Lower lobe of right lung (tissue), 2 donors: ENCODE measurements around the gene ATRN. TPM values are rescaled to one million over a fixed set of nuclear protein-coding genes. Genes with fewer than 3 reads are reported as not detected.

Experiments
- ATAC-seq, 2 donors: fragments of 200-7000 bp; cut with Tn5 transposase; one replicate each; pipeline ENCODE4 v1.9.1; 2020 to 2022; ENCODE audit warnings: mild to moderate bottlenecking in 2 of 2, moderate library complexity in 2 of 2
- DNase-seq: peaks from one replicate; pipeline ENCODE4 v3.0.0-alpha.2; 2020
- H3K27ac ChIP-seq: fragments of 200-600 bp; one replicate; pipeline ENCODE4 v1.8.0; 2022
- H3K27me3 ChIP-seq: fragments of 200-600 bp; one replicate; pipeline ENCODE4 v1.8.0; 2022; ENCODE audit warnings: low read depth
- H3K36me3 ChIP-seq: fragments of 200-600 bp; one replicate; pipeline ENCODE4 v1.8.0; 2022; ENCODE audit warnings: mild to moderate bottlenecking
- H3K4me1 ChIP-seq: fragments of 200-600 bp; one replicate; pipeline ENCODE4 v1.8.0; 2022
- H3K4me3 ChIP-seq: fragments of 200-600 bp; one replicate; pipeline ENCODE4 v1.8.0; 2022; ENCODE audit warnings: mild to moderate bottlenecking
- H3K9me3 ChIP-seq: fragments of 200-600 bp; one replicate; pipeline ENCODE4 v1.8.0; 2022
- CTCF ChIP-seq: fragments of 200-600 bp; IDR thresholded peaks from one replicate; pipeline ENCODE4 v1.8.0; 2022; ENCODE audit warnings: antibody characterized with exemption, mild to moderate bottlenecking
- intact Hi-C: fragments of 100-400 bp; cut with DNase I; formaldehyde crosslinking; loops from one replicate; pipeline ENCODE4 v1.11.0; 2022
- total RNA-seq: library from RNA; stranded (reverse); fragmentation: NEBNext Ultra II Directional; extraction: Animal tissue kit (Norgen Biotek cat#: 25700); gene quantifications from one replicate; pipeline ENCODE4 v1.2.1, GENCODE V29; 2021
- donor health status: DM: no; HTN: yes; CAD: no; lungs with severe emphysema.

Gene ATRN
- total RNA-seq, 1 donor from 2014 or later: 29.2 TPM

DNA sequence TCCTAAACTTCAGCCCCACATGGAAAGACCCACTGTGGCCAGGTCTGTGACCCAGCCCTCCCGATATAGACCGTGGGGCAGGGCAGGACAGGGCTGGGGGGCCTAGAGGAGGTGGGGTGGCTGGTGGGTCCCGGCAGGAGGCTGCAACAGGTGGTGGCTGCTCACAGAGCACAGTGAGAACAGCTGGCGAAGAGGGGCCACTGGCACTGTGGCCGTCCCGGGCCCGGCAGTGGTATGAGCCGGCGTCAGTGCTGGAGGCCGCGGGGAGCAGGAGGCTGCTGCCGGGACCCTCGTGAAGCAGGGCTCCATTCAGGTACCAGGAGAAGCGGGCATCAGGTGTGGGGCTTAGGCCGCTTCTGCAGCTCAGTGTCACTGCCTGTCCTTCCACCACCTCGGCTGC lies 228.2 kb downstream of the ATRN start:
- no peaks in the 10 kb centered on the region for H3K27me3 ChIP-seq
- ATAC-seq: no peak
- TF ChIP-seq CTCF: no peak
- H3K27ac ChIP-seq: no peak overlapping the region
- peaks cover 4% of the 10 kb centered on the region for H3K36me3 ChIP-seq
- DNase-seq: no peak
- no peak overlapping the region for H3K4me3 ChIP-seq
- H3K9me3 ChIP-seq: no peaks in the 10 kb centered on the region
- H3K4me1 ChIP-seq: no peaks in the 10 kb centered on the region
- intact Hi-C loops: no loop called here

Other genes with a start within 250 kb of the ATRN start
- gene SLC4A11, start 231.8 kb upstream of the ATRN start, total RNA-seq: 5.0 TPM
- gene DNAAF9, start 63.3 kb upstream of the ATRN start, total RNA-seq: 24.0 TPM
- not detected for gene GFRA4, start 192.4 kb downstream of the ATRN start, total RNA-seq
- 11.7 TPM for gene ADAM33, start 211.0 kb downstream of the ATRN start, total RNA-seq
- 114 TPM for gene SIGLEC1, start 241.6 kb downstream of the ATRN start, total RNA-seq